K562 (cell line): ENCODE results near the gene SPATA33. TPM values are rescaled to one million over a fixed set of nuclear protein-coding genes. Genes with fewer than 3 reads are reported as not detected.
A peak's percentile ranks its signal among the peaks of the same experiment; 100 is the strongest.

Experiments
- ARID1B ChIP-seq: fragments of 450-650 bp; IDR thresholded peaks from 2 replicates; pipeline ENCODE4 v1.6.1; 2016; ENCODE audit warnings: antibody characterized with exemption, mild to moderate bottlenecking, inconsistent platforms
- CCAR2 ChIP-seq: fragments of 200-400 bp; formaldehyde crosslinking; IDR thresholded peaks from 2 replicates; pipeline ENCODE4 v1.6.1; 2017; ENCODE audit warnings: mild to moderate bottlenecking, low read depth, low read length
- DDX20 ChIP-seq: fragments of 450-650 bp; IDR thresholded peaks from 2 replicates; pipeline ENCODE4 v1.6.1; 2016; ENCODE audit warnings: missing genetic modification characterization, low read depth, mild to moderate bottlenecking, missing compliant biosample characterization, moderate library complexity
- ESRRA ChIP-seq: fragments of 450-650 bp; IDR thresholded peaks from 2 replicates; pipeline ENCODE4 v1.6.1; 2014; ENCODE audit warnings: low read depth, mild to moderate bottlenecking, moderate library complexity, borderline replicate concordance
- FOXA1 ChIP-seq: fragments of 450-650 bp; IDR thresholded peaks from 2 replicates; pipeline ENCODE4 v1.6.1; 2016; ENCODE audit warnings: mild to moderate bottlenecking, borderline replicate concordance
- GABPB1 ChIP-seq: sonication (generic); formaldehyde crosslinking; IDR thresholded peaks from 2 replicates; pipeline ENCODE4 v1.8.0; 2022; ENCODE audit warnings: mild to moderate bottlenecking, missing genetic modification reagents
- GABPB2 ChIP-seq: fragments of 250-450 bp; sonication (Bioruptor Pico); conservative IDR thresholded peaks from 2 replicates; pipeline ENCODE4 v1.5.1; 2021; ENCODE audit warnings: mild to moderate bottlenecking
- HNRNPH1 ChIP-seq: fragments of 200-400 bp; formaldehyde crosslinking; optimal IDR thresholded peaks from 2 replicates; pipeline ENCODE3; 2017; ENCODE audit warnings: low read depth, mild to moderate bottlenecking, low read length, moderate library complexity
- KDM2B ChIP-seq: fragments of 250-450 bp; sonication (Bioruptor Pico); IDR thresholded peaks from 2 replicates; pipeline ENCODE4 v1.8.0; 2021; ENCODE audit warnings: mild to moderate bottlenecking, moderate library complexity
- MAZ ChIP-seq, 2 experiments: fragments of 450-650 bp in 1 of 2; sonication (generic) in 1 of 2; formaldehyde crosslinking; IDR thresholded peaks in 1 of 2; conservative IDR thresholded peaks in 1 of 2; 2 replicates each; pipeline versions ENCODE4 v1.4.0 to v1.5.0; 2020; ENCODE audit warnings: mild to moderate bottlenecking in 1 of 2, missing genetic modification reagents in 1 of 2
- MTF1 ChIP-seq: fragments of 250-450 bp; sonication (Bioruptor Pico); IDR thresholded peaks from 2 replicates; pipeline ENCODE4 v1.9.0; 2021; ENCODE audit warnings: moderate library complexity, mild to moderate bottlenecking, inconsistent platforms, borderline replicate concordance
- POLR2AphosphoS2 ChIP-seq: IDR thresholded peaks from 2 replicates; pipeline ENCODE4 v1.6.1; 2012; ENCODE audit warnings: low read length, improper control_type of control experiment
- POLR3A ChIP-seq: IDR thresholded peaks from 2 replicates; pipeline ENCODE4 v1.6.1; 2011; ENCODE audit warnings: borderline replicate concordance, mild to moderate bottlenecking, moderate library complexity; ENCODE audit not compliant: insufficient read length, insufficient read depth; ENCODE audit errors: extremely low read depth
- ZBTB8A ChIP-seq: fragments of 450-650 bp; IDR thresholded peaks from 2 replicates; pipeline ENCODE4 v1.6.1; 2018; ENCODE audit warnings: mild to moderate bottlenecking, moderate library complexity; ENCODE audit not compliant: partially characterized antibody
- ZNF165 ChIP-seq: fragments of 250-450 bp; sonication (Bioruptor Pico); IDR thresholded peaks from 2 replicates; pipeline ENCODE4 v1.4.0; 2020; ENCODE audit warnings: borderline replicate concordance
- ZNF197 ChIP-seq: fragments of 200-800 bp; sonication (Bioruptor generic); IDR thresholded peaks from 2 replicates; pipeline ENCODE4 v1.6.1; 2016; ENCODE audit warnings: low read depth, missing genetic modification characterization, missing compliant biosample characterization
- ZNF282 ChIP-seq: sonication (generic); formaldehyde crosslinking; IDR thresholded peaks from 2 replicates; pipeline ENCODE4 v1.8.1; 2023; ENCODE audit warnings: missing genetic modification reagents
- ZNF584 ChIP-seq: fragments of 200-800 bp; sonication (Bioruptor generic); IDR thresholded peaks from 2 replicates; pipeline ENCODE4 v1.6.1; 2016; ENCODE audit warnings: low read depth, mild to moderate bottlenecking, missing genetic modification characterization, missing compliant biosample characterization
- polyA plus RNA-seq, 8 experiments: library from polyadenylated mRNA; depleted of rRNA in 4 of 8; stranded (reverse) in 5 of 8; unstranded in 3 of 8; fragments of >200 nt; fragmentation: Nextera tagmentation in 2 of 8; fragmentation: Illumina TruSeq in 1 of 8; extraction: Ambion mirVana in 2 of 8; extraction: Trizol in 1 of 8; gene quantifications; 2 replicates each; pipeline versions ENCODE4 v1.2.1 to v1.2.3, GENCODE V29; 2011 to 2014; ENCODE audit warnings: inconsistent platforms in 1 of 8, missing spikeins in 1 of 8
- total RNA-seq, 7 experiments: library from RNA; depleted of rRNA in 6 of 7; stranded (reverse); fragments of >200 nt in 6 of 7; fragmentation: Illumina TruSeq in 2 of 7; extraction: Trizol in 2 of 7; gene quantifications; 2 replicates each; pipeline versions ENCODE4 v1.2.1 to v1.2.3, GENCODE V29; 2011 to 2021; ENCODE audit warnings: low replicate concordance in 1 of 7
- TF ChIP-seq, protein P1 (sequence below): sonication (generic); formaldehyde crosslinking; IDR thresholded peaks from 2 replicates; pipeline ENCODE4 v1.5.0; 2020; ENCODE audit warnings: missing genetic modification reagents
- TF ChIP-seq, protein P2 (sequence below): fragments of 450-650 bp; IDR thresholded peaks from 2 replicates; pipeline ENCODE4 v1.6.1; 2016; ENCODE audit warnings: borderline replicate concordance
- TF ChIP-seq, protein P3 (sequence below): fragments of 250-450 bp; sonication (Bioruptor Pico); IDR thresholded peaks from 2 replicates; pipeline ENCODE4 v1.8.0; 2022; ENCODE audit warnings: inconsistent platforms, mild to moderate bottlenecking, moderate library complexity, borderline replicate concordance
- TF ChIP-seq, protein P4 (sequence below): sonication (generic); formaldehyde crosslinking; IDR thresholded peaks from 2 replicates; pipeline ENCODE4 v1.8.0; 2023; ENCODE audit warnings: mild to moderate bottlenecking, missing genetic modification reagents

Gene SPATA33
- total and polyA plus RNA-seq, 9 of the 15 experiments (the other 6 are each of a cell fraction or from before 2014, with no cell fraction given), result 4.0 to 20.0 (median 11.8) TPM

DNA sequence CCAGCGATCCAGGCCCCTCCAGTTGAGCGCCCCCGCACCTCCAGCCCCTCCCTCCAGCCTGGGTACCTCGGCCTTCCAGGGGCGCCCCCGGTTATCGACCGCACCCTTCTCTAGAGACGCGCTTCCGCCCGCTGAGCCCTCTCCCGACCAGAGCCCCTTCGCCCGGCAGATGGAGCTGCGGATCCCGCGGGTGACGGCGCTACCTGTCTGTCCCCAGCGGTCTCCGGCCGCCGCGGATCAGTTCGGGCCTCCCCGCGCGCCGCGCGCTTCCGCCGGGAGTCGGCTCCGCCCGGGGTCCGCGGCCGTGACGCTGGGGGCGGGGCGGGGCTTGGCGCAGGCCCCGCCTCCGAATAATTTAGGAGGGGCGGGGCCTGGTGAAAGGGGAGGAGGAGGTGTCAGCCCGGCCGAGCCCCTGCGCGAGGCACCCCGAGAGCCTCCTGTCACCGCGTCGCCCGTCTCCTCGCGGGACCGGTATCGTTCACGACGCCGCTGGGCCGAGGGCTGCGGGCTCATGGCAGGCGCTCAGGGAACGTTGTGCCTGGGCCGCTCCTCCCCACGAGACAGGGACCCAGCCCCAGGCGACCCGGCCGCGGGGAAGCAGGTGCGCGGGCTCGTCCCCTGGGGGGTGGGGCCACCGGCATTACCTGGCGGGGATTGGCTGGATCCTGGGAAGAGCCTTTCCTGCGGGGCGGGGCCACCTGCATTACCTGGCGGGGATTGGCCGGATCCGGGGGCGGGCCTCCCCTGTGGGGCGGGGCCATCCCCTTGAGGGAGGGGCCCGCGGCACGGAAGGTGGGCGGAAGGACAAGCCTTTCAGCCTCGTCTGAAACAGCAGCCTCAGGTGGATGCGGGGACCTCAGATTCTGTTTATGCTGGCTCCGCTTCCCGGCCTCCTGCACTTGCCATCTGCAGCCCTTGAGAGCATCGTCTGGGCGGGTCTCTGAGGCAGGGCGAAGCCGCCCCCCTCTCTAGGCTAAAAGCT lies 44.1 kb downstream of the SPATA33 start, which contains the start of gene SPATA2L (continued):
- TF ChIP-seq ARID1B (no peak), ZNF282 (CRISPR knock-in tag) (no peak), POLR2AphosphoS2 (no peak), FOXA1 (no peak), CCAR2 (no peak), MAZ (CRISPR knock-in tag; conservative IDR thresholded peaks at IDR 0.05 in 1 of 2, IDR thresholded peaks at IDR 0.05 in 1 of 2) (peak; percentile 62 to 72), ESRRA (no peak), POLR3A (no peak), GABPB2 (CRISPR knock-in tag) (no peak), DDX20 (tag) (no peak), ZBTB8A (no peak), ZNF584 (CRISPR knock-in tag) (no peak), HNRNPH1 (no peak), GABPB1 (CRISPR knock-in tag) (peak; percentile 62), MTF1 (CRISPR knock-in tag) (no peak), ZNF165 (CRISPR knock-in tag) (no peak), KDM2B (0 out of 2 replicates have a peak, but pooled peaks have one; percentile 41), ZNF197 (CRISPR knock-in tag) (no peak)
- TF ChIP-seq, protein P1, sequence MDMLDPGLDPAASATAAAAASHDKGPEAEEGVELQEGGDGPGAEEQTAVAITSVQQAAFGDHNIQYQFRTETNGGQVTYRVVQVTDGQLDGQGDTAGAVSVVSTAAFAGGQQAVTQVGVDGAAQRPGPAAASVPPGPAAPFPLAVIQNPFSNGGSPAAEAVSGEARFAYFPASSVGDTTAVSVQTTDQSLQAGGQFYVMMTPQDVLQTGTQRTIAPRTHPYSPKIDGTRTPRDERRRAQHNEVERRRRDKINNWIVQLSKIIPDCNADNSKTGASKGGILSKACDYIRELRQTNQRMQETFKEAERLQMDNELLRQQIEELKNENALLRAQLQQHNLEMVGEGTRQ (CRISPR knock-in tag), result no peak
- TF ChIP-seq, protein P2, sequence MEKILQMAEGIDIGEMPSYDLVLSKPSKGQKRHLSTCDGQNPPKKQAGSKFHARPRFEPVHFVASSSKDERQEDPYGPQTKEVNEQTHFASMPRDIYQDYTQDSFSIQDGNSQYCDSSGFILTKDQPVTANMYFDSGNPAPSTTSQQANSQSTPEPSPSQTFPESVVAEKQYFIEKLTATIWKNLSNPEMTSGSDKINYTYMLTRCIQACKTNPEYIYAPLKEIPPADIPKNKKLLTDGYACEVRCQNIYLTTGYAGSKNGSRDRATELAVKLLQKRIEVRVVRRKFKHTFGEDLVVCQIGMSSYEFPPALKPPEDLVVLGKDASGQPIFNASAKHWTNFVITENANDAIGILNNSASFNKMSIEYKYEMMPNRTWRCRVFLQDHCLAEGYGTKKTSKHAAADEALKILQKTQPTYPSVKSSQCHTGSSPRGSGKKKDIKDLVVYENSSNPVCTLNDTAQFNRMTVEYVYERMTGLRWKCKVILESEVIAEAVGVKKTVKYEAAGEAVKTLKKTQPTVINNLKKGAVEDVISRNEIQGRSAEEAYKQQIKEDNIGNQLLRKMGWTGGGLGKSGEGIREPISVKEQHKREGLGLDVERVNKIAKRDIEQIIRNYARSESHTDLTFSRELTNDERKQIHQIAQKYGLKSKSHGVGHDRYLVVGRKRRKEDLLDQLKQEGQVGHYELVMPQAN, result peak; percentile 93
- TF ChIP-seq, protein P3, sequence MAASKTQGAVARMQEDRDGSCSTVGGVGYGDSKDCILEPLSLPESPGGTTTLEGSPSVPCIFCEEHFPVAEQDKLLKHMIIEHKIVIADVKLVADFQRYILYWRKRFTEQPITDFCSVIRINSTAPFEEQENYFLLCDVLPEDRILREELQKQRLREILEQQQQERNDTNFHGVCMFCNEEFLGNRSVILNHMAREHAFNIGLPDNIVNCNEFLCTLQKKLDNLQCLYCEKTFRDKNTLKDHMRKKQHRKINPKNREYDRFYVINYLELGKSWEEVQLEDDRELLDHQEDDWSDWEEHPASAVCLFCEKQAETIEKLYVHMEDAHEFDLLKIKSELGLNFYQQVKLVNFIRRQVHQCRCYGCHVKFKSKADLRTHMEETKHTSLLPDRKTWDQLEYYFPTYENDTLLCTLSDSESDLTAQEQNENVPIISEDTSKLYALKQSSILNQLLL (CRISPR knock-in tag), result no peak
- TF ChIP-seq, protein P4, sequence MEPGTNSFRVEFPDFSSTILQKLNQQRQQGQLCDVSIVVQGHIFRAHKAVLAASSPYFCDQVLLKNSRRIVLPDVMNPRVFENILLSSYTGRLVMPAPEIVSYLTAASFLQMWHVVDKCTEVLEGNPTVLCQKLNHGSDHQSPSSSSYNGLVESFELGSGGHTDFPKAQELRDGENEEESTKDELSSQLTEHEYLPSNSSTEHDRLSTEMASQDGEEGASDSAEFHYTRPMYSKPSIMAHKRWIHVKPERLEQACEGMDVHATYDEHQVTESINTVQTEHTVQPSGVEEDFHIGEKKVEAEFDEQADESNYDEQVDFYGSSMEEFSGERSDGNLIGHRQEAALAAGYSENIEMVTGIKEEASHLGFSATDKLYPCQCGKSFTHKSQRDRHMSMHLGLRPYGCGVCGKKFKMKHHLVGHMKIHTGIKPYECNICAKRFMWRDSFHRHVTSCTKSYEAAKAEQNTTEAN (CRISPR knock-in tag), result no peak
